GM18499 (cell line): Measurements from ENCODE around the gene KCNN1.
"Not testable (repeated sequence)": the region's sequence is repeated elsewhere in the genome, so short reads cannot be mapped to it uniquely, and the experiment has no call there.

Experiments
- ATAC-seq: cut with Tn5 transposase; IDR thresholded peaks from one replicate; pipeline ENCODE4 v1.9.1; 2021; ENCODE audit warnings: moderate number of reproducible peaks; ENCODE audit not compliant: insufficient read depth, unreplicated experiment

The KCNN1 gene

GRCh38 chr19:17999684-18000479 lies 33.0 kb downstream of the KCNN1 start:
- no peak for ATAC-seq

GRCh38 chr19:18000480-18000914 lies 33.6 kb downstream of the KCNN1 start:
- no peak for ATAC-seq

GRCh38 chr19:18000915-18001776 lies 34.2 kb downstream of the KCNN1 start:
- ATAC-seq: no peak

GRCh38 chr19:18001777-18002345 lies 35.0 kb downstream of the KCNN1 start:
- no peak for ATAC-seq

- ATAC-seq: no peak
Observed at GRCh38 chr19:18002347-18002850, 35.5 kb downstream of the KCNN1 start.

GRCh38 chr19:18005750-18006149 lies 38.8 kb downstream of the KCNN1 start:
- not testable (repeated sequence) for ATAC-seq

GRCh38 chr19:18007044-18007916 lies 40.4 kb downstream of the KCNN1 start:
- no peak for ATAC-seq

- ATAC-seq: no peak
Observed at GRCh38 chr19:18007917-18008673, 41.2 kb downstream of the KCNN1 start, which contains the start of gene ARRDC2. Gene ARRDC2, plus strand, starts transcription at chr19:18008170. Its CDS starts 141 bp downstream, at chr19:18008311.

- no peak for ATAC-seq
Observed at GRCh38 chr19:18008814-18009213, 41.9 kb downstream of the KCNN1 start.

GRCh38 chr19:18009412-18010066 lies 42.6 kb downstream of the KCNN1 start:
- ATAC-seq: no peak

GRCh38 chr19:18010149-18010548 lies 43.2 kb downstream of the KCNN1 start:
- ATAC-seq: no peak

GRCh38 chr19:18013210-18014111 lies 46.6 kb downstream of the KCNN1 start:
- ATAC-seq: no peak

GRCh38 chr19:18014197-18014596 lies 47.3 kb downstream of the KCNN1 start:
- ATAC-seq: no peak

- ATAC-seq: no peak
Observed at GRCh38 chr19:18016209-18016910, 49.5 kb downstream of the KCNN1 start.

- no peak for ATAC-seq
Observed at GRCh38 chr19:18017275-18018083, 50.6 kb downstream of the KCNN1 start.
